Measurements from ENCODE around the gene POLG2. TPM values are rescaled to one million over a fixed set of nuclear protein-coding genes. Genes with fewer than 3 reads are reported as not detected.

Gene POLG2
- total and polyA plus RNA-seq, 2 of the 8 experiments (the other 6 are each of a cell fraction or from before 2014, with no cell fraction given), result 9.7 to 34.3 TPM

- DNase-seq (ENCODE audit: low read depth in 1 of 2, low spot score in 2 of 2), result no peak
- no peak overlapping the region for H3K56ac ChIP-seq (replicated peaks; ENCODE audit: insufficient read length, low read depth, low read length)
- no peak overlapping the region for H3K4ac ChIP-seq (replicated peaks; ENCODE audit: insufficient read length, low read depth, low read length)
- no peak overlapping the region for H3K9ac ChIP-seq (replicated peaks in 1 of 4; ENCODE audit: extremely low read depth in 1 of 4, low read depth in 3 of 4, low read length in 3 of 4)
- H2AK5ac ChIP-seq (ENCODE audit: low read depth, low read length), result no peak overlapping the region
- no peak overlapping the region for H4K8ac ChIP-seq (ENCODE audit: extremely low read depth, insufficient read depth, low read length)
- H2BK15ac ChIP-seq (ENCODE audit: low read length), result no peak overlapping the region
- no peak overlapping the region for H3K27ac ChIP-seq (ENCODE audit: low read depth, low read length)
- H3K4me3 ChIP-seq (ENCODE audit: extremely low read depth in 1 of 4, insufficient read depth in 2 of 4, low read depth in 3 of 4, low read length in 4 of 4), result no peak overlapping the region
- H3K27me3 ChIP-seq (replicated peaks in 1 of 4; ENCODE audit: control insufficient read depth in 3 of 4, extremely low read depth in 1 of 4, insufficient read depth in 3 of 4, low read length in 3 of 4), result no peaks in the 10 kb centered on the region
- no peaks in the 10 kb centered on the region for H3K4me1 ChIP-seq (replicated peaks in 1 of 4; ENCODE audit: control insufficient read depth in 3 of 4, insufficient read depth in 4 of 4, low read length in 3 of 4)
- no peaks in the 10 kb centered on the region for H3K23me2 ChIP-seq (ENCODE audit: low read depth, low read length)
- H4K91ac ChIP-seq (replicated peaks; ENCODE audit: insufficient read length, low read length), result no peak overlapping the region
- H2BK12ac ChIP-seq (ENCODE audit: low read depth, low read length), result no peak overlapping the region
- H2BK20ac ChIP-seq (ENCODE audit: low read length), result no peak overlapping the region
- no peak overlapping the region for H2AFZ ChIP-seq (ENCODE audit: low read length)
- peaks cover 0 to 1% of the 10 kb centered on the region in 2 experiments for H4K20me1 ChIP-seq (replicated peaks in 1 of 2; ENCODE audit: control insufficient read depth in 1 of 2, insufficient read depth in 2 of 2, low read length in 2 of 2)
- H3K9me3 ChIP-seq (ENCODE audit: insufficient read depth in 2 of 2, low read depth in 1 of 2, low read length in 1 of 2), result no peaks in the 10 kb centered on the region
- no peak for FAIRE-seq
- POLR2A ChIA-PET (ENCODE audit: partially characterized antibody), result interaction anchor here (0.9 to 7.5 kb wide), 6 partner anchors 8 to 33 kb away, joined by 3 to 56 read pairs (median 6); partner anchors contain the start of genes CEP95, DDX5 and POLG2
- H3K18ac ChIP-seq (ENCODE audit: extremely low read depth, low read length), result no peak overlapping the region
- no peak overlapping the region for H3K4me2 ChIP-seq (ENCODE audit: insufficient read depth in 1 of 2, low read depth in 2 of 2, low read length in 2 of 2)
- no peak overlapping the region for H3K23ac ChIP-seq (ENCODE audit: insufficient read length)
- peaks cover 50 to 100% (median 84%) of the 10 kb centered on the region in 4 experiments for H3K36me3 ChIP-seq (ENCODE audit: control insufficient read depth in 2 of 4, insufficient read depth in 4 of 4, low read length in 3 of 4)
- no peak overlapping the region for H3K14ac ChIP-seq (ENCODE audit: insufficient read length)
- H3K79me2 ChIP-seq (ENCODE audit: control insufficient read depth in 1 of 2, insufficient read depth in 2 of 2, low read length in 2 of 2), result no peaks in the 10 kb centered on the region
- H2BK5ac ChIP-seq (ENCODE audit: low read depth, low read length), result no peak overlapping the region
- CTCF ChIA-PET (ENCODE audit: partially characterized antibody), result interaction anchor here (0.8 to 1.9 kb wide), 5 partner anchors 12 to 116 kb away, joined by 3 to 7 read pairs (median 4); partner anchors contain the start of gene CEP95
- H2BK120ac ChIP-seq (replicated peaks; ENCODE audit: low read depth, low read length), result no peak overlapping the region
- no peaks in the 10 kb centered on the region for H3K79me1 ChIP-seq (ENCODE audit: low read depth, low read length)
- whole genome bisulfite sequencing, 2 experiments (ENCODE audit: extremely low coverage in 1 of 2, insufficient coverage in 1 of 2, insufficient read length in 1 of 2, insufficient replicate concordance in 2 of 2, low coverage in 1 of 2, low lambda C conversion rate in 2 of 2, missing lambda C conversion rate in 1 of 2), result 90% methylated on average over 5 of the region's 5 CpGs; no CpG with 5 or more reads in 1 of the 2 experiments
- H4K5ac ChIP-seq (ENCODE audit: insufficient read length, low read depth, low read length), result no peak overlapping the region
- TF ChIP-seq EGR1 (IDR thresholded peaks at IDR 0.05; ENCODE audit: borderline replicate concordance, low read depth, low read length) (no peak), ZNF274 (IDR thresholded peaks at IDR 0.05; ENCODE audit: borderline replicate concordance, extremely low read depth, low read length) (no peak), BACH1 (IDR thresholded peaks at IDR 0.05; ENCODE audit: low read length) (no peak), CREB1 (IDR thresholded peaks at IDR 0.05) (no peak), SP4 (IDR thresholded peaks at IDR 0.05; ENCODE audit: low read length) (no peak), CHD1 (IDR thresholded peaks at IDR 0.05; ENCODE audit: low read depth, low read length) (no peak), ATF2 (IDR thresholded peaks at IDR 0.05; ENCODE audit: low read length) (no peak), ASH2L (IDR thresholded peaks at IDR 0.05; ENCODE audit: low read length) (no peak), JUND (IDR thresholded peaks at IDR 0.05; ENCODE audit: low read length) (no peak), TCF12 (IDR thresholded peaks at IDR 0.05; ENCODE audit: low read depth, low read length) (no peak), E2F6 (IDR thresholded peaks at IDR 0.05) (no peak), MAFK (IDR thresholded peaks at IDR 0.05; ENCODE audit: low read depth, low read length) (no peak), POLR2AphosphoS5 (IDR thresholded peaks at IDR 0.05; ENCODE audit: low read depth, low read length) (no peak)
Observed at GRCh38 chr17:64532409-64532808, 35.6 kb upstream of the POLG2 start.
